Mucosa of gallbladder (tissue), 1 donor: Measurements from ENCODE around the gene CSGALNACT2. TPM values are rescaled to one million over a fixed set of nuclear protein-coding genes. Genes with fewer than 3 reads are reported as not detected.

Experiments used
- DNase-seq: peaks from one replicate; pipeline ENCODE4 v3.0.0-alpha.2; 2020; ENCODE audit warnings: low spot score
- total RNA-seq: library from RNA; stranded (reverse); gene quantifications from one replicate; pipeline ENCODE4 v1.2.1, GENCODE V29; 2021
- donor health status: DM: no; HTN: no; CAD: no.

Gene CSGALNACT2
- total RNA-seq, 1 donor from 2014 or later: 18.0 TPM

- DNase-seq: peak; percentile 4
Observed at GRCh38 chr10:43200538-43201390, 62.5 kb downstream of the CSGALNACT2 start.

GRCh38 chr10:43201545-43202131 lies 63.4 kb downstream of the CSGALNACT2 start:
- peak; percentile 9 for DNase-seq

GRCh38 chr10:43202224-43202656 lies 64.0 kb downstream of the CSGALNACT2 start:
- no peak for DNase-seq

GRCh38 chr10:43202657-43203447 lies 64.6 kb downstream of the CSGALNACT2 start:
- DNase-seq: no peak

GRCh38 chr10:43203448-43204041 lies 65.3 kb downstream of the CSGALNACT2 start:
- no peak for DNase-seq

- no peak for DNase-seq
Observed at GRCh38 chr10:43204042-43204942, 66.0 kb downstream of the CSGALNACT2 start.

- no peak for DNase-seq
Observed at GRCh38 chr10:43204943-43205671, 66.9 kb downstream of the CSGALNACT2 start.

GRCh38 chr10:43205681-43206390 lies 67.6 kb downstream of the CSGALNACT2 start:
- DNase-seq: no peak

- no peak for DNase-seq
Observed at GRCh38 chr10:43206391-43207235, 68.4 kb downstream of the CSGALNACT2 start.

GRCh38 chr10:43208147-43209073 lies 70.2 kb downstream of the CSGALNACT2 start:
- no peak for DNase-seq

GRCh38 chr10:43209074-43209455 lies 70.8 kb downstream of the CSGALNACT2 start:
- no peak for DNase-seq

GRCh38 chr10:43209651-43210141 lies 71.5 kb downstream of the CSGALNACT2 start:
- no peak for DNase-seq

GRCh38 chr10:43210556-43210955 lies 72.3 kb downstream of the CSGALNACT2 start:
- no peak for DNase-seq

- DNase-seq: no peak
Observed at GRCh38 chr10:43211030-43211429, 72.8 kb downstream of the CSGALNACT2 start.

GRCh38 chr10:43211431-43212042 lies 73.3 kb downstream of the CSGALNACT2 start:
- no peak for DNase-seq

GRCh38 chr10:43212043-43212721 lies 73.9 kb downstream of the CSGALNACT2 start:
- no peak for DNase-seq
